Colonic mucosa (tissue), 4 donors: ENCODE results near the gene SP3. TPM values are rescaled to one million over a fixed set of nuclear protein-coding genes. Genes with fewer than 3 reads are reported as not detected.

ENCODE experiments used
- DNase-seq: peaks from one replicate; pipeline ENCODE4 v3.0.0-alpha.2; 2020
- H3K27ac ChIP-seq: fragments of 200-600 bp; one replicate; pipeline ENCODE4 v1.8.0; 2021
- H3K27me3 ChIP-seq: fragments of 200-600 bp; one replicate; pipeline ENCODE4 v1.8.0; 2021
- H3K36me3 ChIP-seq: fragments of 200-600 bp; one replicate; pipeline ENCODE4 v1.8.0; 2021
- H3K4me1 ChIP-seq: fragments of 200-600 bp; one replicate; pipeline ENCODE4 v1.8.0; 2021; ENCODE audit warnings: mild to moderate bottlenecking
- H3K4me3 ChIP-seq: fragments of 200-600 bp; one replicate; pipeline ENCODE4 v1.8.0; 2021
- H3K9ac ChIP-seq, 2 donors: one replicate each; pipeline ENCODE4 v1.7.0; 2013; ENCODE audit warnings: control low read depth in 2 of 2, low read depth in 2 of 2, low read length in 2 of 2
- H3K9me3 ChIP-seq: fragments of 200-600 bp; one replicate; pipeline ENCODE4 v1.8.0; 2021
- intact Hi-C: fragments of 100-400 bp; cut with DNase I; formaldehyde crosslinking; loops from one replicate; pipeline ENCODE4 v1.14.1; 2022
- total RNA-seq, 2 donors: library from RNA; stranded (reverse); fragmentation: NEBNext Ultra II Directional in 1 of 2; extraction: Animal tissue kit (Norgen Biotek cat#: 25700) in 1 of 2; gene quantifications; one replicate each; pipeline ENCODE4 v1.2.1, GENCODE V29; 2021
- TF ChIP-seq, protein P1 (sequence below): fragments of 200-600 bp; IDR thresholded peaks from one replicate; pipeline ENCODE4 v1.8.0; 2022; ENCODE audit warnings: antibody characterized with exemption, mild to moderate bottlenecking
- donor health status: healthy.
- donor health status: DM: no; HTN: no; CAD: no.
- donor health status: DM: no; HTN: no; CAD: no.

Gene SP3
- total RNA-seq, 2 donors from 2014 or later, result 77.0 to 99.0 TPM

DNA sequence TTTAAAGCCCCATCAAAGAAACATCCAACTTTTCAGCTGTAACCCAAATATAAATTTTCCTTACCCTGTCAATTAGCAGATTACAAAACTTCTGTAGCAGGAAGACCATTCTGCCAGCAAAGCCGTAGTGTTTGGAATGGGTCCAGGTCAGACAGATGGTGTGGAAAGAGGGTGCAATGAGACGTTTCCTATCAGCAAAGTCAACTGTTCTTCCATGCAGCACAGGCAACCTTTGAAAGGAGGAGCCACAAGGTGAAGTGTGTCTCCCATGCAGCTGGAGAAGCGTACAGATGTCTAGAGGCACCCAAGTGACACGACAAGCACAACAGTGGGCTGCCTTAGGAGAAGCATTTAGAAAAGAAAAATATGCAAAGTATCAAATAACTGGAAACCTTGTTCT lies 83.7 kb downstream of the SP3 start:
- Histone ChIP-seq H3K36me3 (no peaks in the 10 kb centered on the region), H3K27me3 (no peaks in the 10 kb centered on the region), H3K9ac (no peak overlapping the region), H3K4me1 (no peaks in the 10 kb centered on the region), H3K4me3 (no peak overlapping the region), H3K27ac (no peak overlapping the region), H3K9me3 (no peaks in the 10 kb centered on the region)
- DNase-seq, result peak; percentile 29
- TF ChIP-seq, protein P1, sequence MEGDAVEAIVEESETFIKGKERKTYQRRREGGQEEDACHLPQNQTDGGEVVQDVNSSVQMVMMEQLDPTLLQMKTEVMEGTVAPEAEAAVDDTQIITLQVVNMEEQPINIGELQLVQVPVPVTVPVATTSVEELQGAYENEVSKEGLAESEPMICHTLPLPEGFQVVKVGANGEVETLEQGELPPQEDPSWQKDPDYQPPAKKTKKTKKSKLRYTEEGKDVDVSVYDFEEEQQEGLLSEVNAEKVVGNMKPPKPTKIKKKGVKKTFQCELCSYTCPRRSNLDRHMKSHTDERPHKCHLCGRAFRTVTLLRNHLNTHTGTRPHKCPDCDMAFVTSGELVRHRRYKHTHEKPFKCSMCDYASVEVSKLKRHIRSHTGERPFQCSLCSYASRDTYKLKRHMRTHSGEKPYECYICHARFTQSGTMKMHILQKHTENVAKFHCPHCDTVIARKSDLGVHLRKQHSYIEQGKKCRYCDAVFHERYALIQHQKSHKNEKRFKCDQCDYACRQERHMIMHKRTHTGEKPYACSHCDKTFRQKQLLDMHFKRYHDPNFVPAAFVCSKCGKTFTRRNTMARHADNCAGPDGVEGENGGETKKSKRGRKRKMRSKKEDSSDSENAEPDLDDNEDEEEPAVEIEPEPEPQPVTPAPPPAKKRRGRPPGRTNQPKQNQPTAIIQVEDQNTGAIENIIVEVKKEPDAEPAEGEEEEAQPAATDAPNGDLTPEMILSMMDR, result no peak
- intact Hi-C loops, result loop anchor here (10.0 kb wide), 2 partner anchors 163 to 463 kb away; no protein-coding TSS in a partner anchor

DNA sequence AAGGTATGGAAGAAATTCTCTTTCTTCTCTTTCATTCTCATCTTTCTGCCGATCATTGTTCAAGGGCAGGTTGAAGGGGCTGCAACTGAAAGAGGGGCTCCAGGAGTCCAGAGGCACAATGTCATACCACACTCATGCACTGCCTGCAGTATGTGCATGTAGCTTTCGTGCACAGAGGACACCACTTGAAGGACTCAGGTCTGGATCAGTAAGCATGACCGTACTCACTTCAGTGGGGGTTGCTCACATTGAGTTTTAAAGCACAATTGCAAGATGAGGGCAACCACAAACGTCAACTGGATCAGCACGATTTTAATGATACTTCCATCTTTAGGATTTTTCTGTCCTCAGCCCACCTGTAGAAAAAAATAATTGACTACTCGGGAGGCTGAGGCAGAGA lies 84.6 kb downstream of the SP3 start:
- intact Hi-C loops, result loop anchor here (10.0 kb wide), 2 partner anchors 164 to 464 kb away; no protein-coding TSS in a partner anchor
- no peaks in the 10 kb centered on the region for H3K36me3 ChIP-seq
- DNase-seq, result no peak
- H3K9ac ChIP-seq, result no peak overlapping the region
- no peaks in the 10 kb centered on the region for H3K4me1 ChIP-seq
- H3K27ac ChIP-seq, result no peak overlapping the region
- TF ChIP-seq, protein P1, result no peak
- no peaks in the 10 kb centered on the region for H3K27me3 ChIP-seq
- H3K9me3 ChIP-seq, result no peaks in the 10 kb centered on the region
- H3K4me3 ChIP-seq, result no peak overlapping the region

DNA sequence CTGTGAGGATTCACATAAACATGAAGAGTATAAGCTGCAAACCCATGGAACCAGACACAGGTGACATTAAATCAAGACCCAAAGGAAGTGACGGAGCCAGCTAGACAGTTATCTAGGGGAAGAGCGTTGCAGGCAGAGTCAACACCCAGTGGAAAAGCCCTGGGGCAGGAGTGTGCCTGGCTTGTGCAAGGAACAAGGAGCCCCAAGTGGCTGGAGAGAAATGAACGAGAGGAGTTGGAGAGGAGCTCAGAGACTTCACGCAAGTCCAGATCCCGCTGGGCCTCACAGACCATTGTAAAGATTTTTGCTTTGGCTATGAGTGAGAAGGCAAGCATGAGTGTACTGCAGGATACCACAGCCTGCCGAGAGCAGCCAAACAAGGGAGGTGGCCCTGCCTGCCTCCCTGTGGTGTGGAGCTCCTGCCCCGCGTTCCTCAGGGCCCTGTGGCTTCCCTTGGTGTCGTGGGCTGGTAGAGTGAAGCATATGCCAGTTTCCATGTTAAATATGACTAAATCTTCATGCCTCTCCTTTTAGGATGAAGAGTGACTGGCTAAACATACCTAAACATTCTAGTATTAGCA lies 88.2 kb downstream of the SP3 start:
- Histone ChIP-seq H3K27ac (no peak overlapping the region), H3K9ac (no peak overlapping the region), H3K4me1 (no peaks in the 10 kb centered on the region), H3K9me3 (no peaks in the 10 kb centered on the region), H3K4me3 (no peak overlapping the region), H3K36me3 (no peaks in the 10 kb centered on the region), H3K27me3 (no peaks in the 10 kb centered on the region)
- intact Hi-C loops, result no loop called here
- no peak for DNase-seq
- TF ChIP-seq, protein P1, result no peak

DNA sequence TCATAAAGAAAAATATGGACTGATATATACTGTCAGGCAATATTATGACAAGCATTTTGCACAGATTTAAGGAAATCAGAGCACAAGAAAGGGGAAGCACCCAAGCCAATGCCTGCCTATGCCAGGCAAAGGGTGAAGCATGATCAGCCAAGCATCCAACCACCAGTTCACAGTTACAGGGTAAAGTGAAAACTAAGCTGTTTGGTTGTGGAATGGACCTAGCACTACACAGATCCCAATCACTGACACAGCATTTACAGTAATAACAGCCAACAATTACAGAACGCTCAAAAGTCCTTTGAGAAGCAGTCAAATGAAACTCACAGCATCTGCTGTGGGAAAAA lies 90.3 kb downstream of the SP3 start:
- Histone ChIP-seq H3K36me3 (no peaks in the 10 kb centered on the region), H3K27me3 (no peaks in the 10 kb centered on the region), H3K9me3 (no peaks in the 10 kb centered on the region), H3K9ac (no peak overlapping the region), H3K4me1 (no peaks in the 10 kb centered on the region), H3K27ac (no peak overlapping the region), H3K4me3 (no peak overlapping the region)
- TF ChIP-seq, protein P1, result no peak
- intact Hi-C loops, result no loop called here
- no peak for DNase-seq

DNA sequence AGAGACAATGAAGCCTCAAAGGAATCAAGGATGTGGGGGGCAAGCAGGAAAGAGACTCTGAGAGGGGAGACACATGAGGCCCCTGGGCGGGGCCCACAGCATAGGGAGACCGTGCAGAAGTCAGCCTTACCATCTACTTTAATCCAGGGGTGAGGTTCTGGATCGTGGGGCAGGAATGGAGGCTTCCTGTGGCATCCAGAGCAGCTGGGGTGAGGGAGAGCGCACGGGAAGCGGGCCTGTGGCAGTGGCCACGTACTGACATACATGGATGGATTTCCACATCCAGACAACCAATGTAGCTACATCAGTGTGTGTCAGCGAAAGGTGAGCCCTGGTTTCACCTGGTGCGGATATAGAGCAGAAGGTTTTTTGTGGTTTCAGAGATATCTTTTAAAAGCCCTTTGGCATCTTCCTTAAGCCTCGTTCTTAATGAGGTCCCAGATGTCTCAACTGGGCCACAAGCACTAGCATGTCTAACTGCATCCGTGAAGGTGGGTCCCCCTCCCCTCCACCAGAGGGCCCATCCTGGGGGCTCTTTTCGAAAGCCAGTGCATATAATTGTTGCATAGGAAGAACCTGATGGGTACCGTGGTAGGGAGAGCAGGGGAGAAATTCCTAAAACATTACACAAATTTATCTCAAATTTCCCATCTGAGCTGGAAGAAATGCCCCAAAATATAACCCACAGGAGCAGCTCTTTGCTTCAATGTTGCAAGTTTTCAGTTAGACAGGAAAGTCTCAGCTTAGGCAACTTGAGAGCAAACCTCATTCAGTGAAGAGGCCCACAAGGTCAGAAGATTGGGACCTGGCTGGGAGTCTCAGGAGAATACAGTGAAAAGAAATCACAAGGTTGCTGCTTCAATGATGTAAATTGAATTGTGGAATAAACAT lies 90.9 kb downstream of the SP3 start:
- intact Hi-C loops, result no loop called here
- no peaks in the 10 kb centered on the region for H3K9me3 ChIP-seq
- TF ChIP-seq, protein P1, result no peak
- H3K36me3 ChIP-seq, result no peaks in the 10 kb centered on the region
- no peaks in the 10 kb centered on the region for H3K27me3 ChIP-seq
- no peak overlapping the region for H3K4me3 ChIP-seq
- H3K9ac ChIP-seq, result no peak overlapping the region
- no peak for DNase-seq
- H3K27ac ChIP-seq, result no peak overlapping the region
- H3K4me1 ChIP-seq, result no peaks in the 10 kb centered on the region
